Measurements from ENCODE around the gene RRM2. TPM values are rescaled to one million over a fixed set of nuclear protein-coding genes. Genes with fewer than 3 reads are reported as not detected.

RRM2 gene
- total RNA-seq, 1 experiment from 2014 or later, result 163 TPM

GRCh38 chr2:10161961-10162441, 39.5 kb downstream of the RRM2 start:
- Mint-ChIP-seq H3K36me3 (ENCODE audit: insufficient read depth in 1 of 3, low read depth in 3 of 3) (peaks cover 0 to 27% (median 7%) of the 10 kb centered on the region in 3 experiments; a peak in 5 of 7 replicates), H3K4me1 (peaks cover 9 to 23% of the 10 kb centered on the region in 2 experiments), H3K4me3 (no peak overlapping the region), H3K27me3 (ENCODE audit: low read depth) (no peaks in the 10 kb centered on the region), H3K9me3 (no peaks in the 10 kb centered on the region), H3K27ac (no peak overlapping the region; a peak in 1 of 7 replicates)
- H3K4ac ChIP-seq (ENCODE audit: low read depth, low read length), result no peak overlapping the region
- H3K27me3 ChIP-seq (ENCODE audit: insufficient read depth, low read length), result no peaks in the 10 kb centered on the region
- no peak overlapping the region for H3T11ph ChIP-seq (ENCODE audit: low read length)
- H2BK120ac ChIP-seq (ENCODE audit: low read depth, low read length, poor library complexity, severe bottlenecking), result no peak overlapping the region
- no peaks in the 10 kb centered on the region for H3K23me2 ChIP-seq (ENCODE audit: insufficient read length, low read depth, low read length, poor library complexity, severe bottlenecking)
- H4K8ac ChIP-seq (replicated peaks; ENCODE audit: insufficient read length, low read depth, low read length), result no peak overlapping the region
- no peak overlapping the region for H3K14ac ChIP-seq (ENCODE audit: insufficient read depth, low read length)
- H3K79me2 ChIP-seq (ENCODE audit: insufficient read depth, low read length), result no peaks in the 10 kb centered on the region
- no peaks in the 10 kb centered on the region for H3K9me3 ChIP-seq (ENCODE audit: control insufficient read depth, low read depth, low read length)
- no peak overlapping the region for H4K91ac ChIP-seq (ENCODE audit: insufficient read length, low read depth, low read length)
- no peak overlapping the region for H4K5ac ChIP-seq (ENCODE audit: insufficient read length, low read depth, low read length)
- no peak overlapping the region for H3K23ac ChIP-seq (ENCODE audit: insufficient read length, low read depth, low read length)
- WGBS (ENCODE audit: extremely low coverage, insufficient read length, low lambda C conversion rate), result no CpG with 5 or more reads among the region's 22 CpGs
- H3K4me1 ChIP-seq (ENCODE audit: insufficient read depth, low read length), result no peaks in the 10 kb centered on the region; the same call in 1 of the 2 replicates
- no peak overlapping the region for H2AFZ ChIP-seq (ENCODE audit: low read length)
- TF ChIP-seq, protein P1, sequence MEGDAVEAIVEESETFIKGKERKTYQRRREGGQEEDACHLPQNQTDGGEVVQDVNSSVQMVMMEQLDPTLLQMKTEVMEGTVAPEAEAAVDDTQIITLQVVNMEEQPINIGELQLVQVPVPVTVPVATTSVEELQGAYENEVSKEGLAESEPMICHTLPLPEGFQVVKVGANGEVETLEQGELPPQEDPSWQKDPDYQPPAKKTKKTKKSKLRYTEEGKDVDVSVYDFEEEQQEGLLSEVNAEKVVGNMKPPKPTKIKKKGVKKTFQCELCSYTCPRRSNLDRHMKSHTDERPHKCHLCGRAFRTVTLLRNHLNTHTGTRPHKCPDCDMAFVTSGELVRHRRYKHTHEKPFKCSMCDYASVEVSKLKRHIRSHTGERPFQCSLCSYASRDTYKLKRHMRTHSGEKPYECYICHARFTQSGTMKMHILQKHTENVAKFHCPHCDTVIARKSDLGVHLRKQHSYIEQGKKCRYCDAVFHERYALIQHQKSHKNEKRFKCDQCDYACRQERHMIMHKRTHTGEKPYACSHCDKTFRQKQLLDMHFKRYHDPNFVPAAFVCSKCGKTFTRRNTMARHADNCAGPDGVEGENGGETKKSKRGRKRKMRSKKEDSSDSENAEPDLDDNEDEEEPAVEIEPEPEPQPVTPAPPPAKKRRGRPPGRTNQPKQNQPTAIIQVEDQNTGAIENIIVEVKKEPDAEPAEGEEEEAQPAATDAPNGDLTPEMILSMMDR (conservative IDR thresholded peaks at IDR 0.05), result no peak
- H2AK5ac ChIP-seq (ENCODE audit: insufficient read length, low read length), result no peak overlapping the region
- no peak overlapping the region for H2BK15ac ChIP-seq (ENCODE audit: low read depth, low read length)
- no peak overlapping the region for H3K4me2 ChIP-seq (ENCODE audit: insufficient read depth, insufficient read length, low read length)
- peaks cover 2% of the 10 kb centered on the region for H4K20me1 ChIP-seq (ENCODE audit: control insufficient read depth, insufficient read depth, insufficient read length)
- DNase-seq, result no peak
- H3K79me1 ChIP-seq (ENCODE audit: insufficient read depth, low read depth, low read length, poor library complexity, severe bottlenecking), result no peaks in the 10 kb centered on the region
- no peak overlapping the region for H2BK5ac ChIP-seq (ENCODE audit: insufficient read length, low read length)
- H3K9ac ChIP-seq (ENCODE audit: extremely low read depth, insufficient read length, low read length), result no peak overlapping the region
- H2BK20ac ChIP-seq (ENCODE audit: low read depth, low read length, poor library complexity, severe bottlenecking), result no peak overlapping the region
- H3K18ac ChIP-seq (ENCODE audit: insufficient read length, low read depth, low read length), result no peak overlapping the region
- H2BK12ac ChIP-seq (ENCODE audit: insufficient read length, low read depth, low read length), result no peak overlapping the region
- no peak overlapping the region for H3K56ac ChIP-seq (ENCODE audit: insufficient read length, low read depth, low read length)
- no peak overlapping the region for H3K27ac ChIP-seq (ENCODE audit: insufficient read length, low read depth, low read length)
